DMS53 treated with DMSO at 0.1 percent for 48 hours (cell line): Measurements from ENCODE around the gene WRNIP1.

Experiments
- DNase-seq: peaks from one replicate; lab custom pipeline; 2025; ENCODE audit not compliant: unreplicated experiment; lab: John Stamatoyannopoulos, UW

The WRNIP1 gene

DNA sequence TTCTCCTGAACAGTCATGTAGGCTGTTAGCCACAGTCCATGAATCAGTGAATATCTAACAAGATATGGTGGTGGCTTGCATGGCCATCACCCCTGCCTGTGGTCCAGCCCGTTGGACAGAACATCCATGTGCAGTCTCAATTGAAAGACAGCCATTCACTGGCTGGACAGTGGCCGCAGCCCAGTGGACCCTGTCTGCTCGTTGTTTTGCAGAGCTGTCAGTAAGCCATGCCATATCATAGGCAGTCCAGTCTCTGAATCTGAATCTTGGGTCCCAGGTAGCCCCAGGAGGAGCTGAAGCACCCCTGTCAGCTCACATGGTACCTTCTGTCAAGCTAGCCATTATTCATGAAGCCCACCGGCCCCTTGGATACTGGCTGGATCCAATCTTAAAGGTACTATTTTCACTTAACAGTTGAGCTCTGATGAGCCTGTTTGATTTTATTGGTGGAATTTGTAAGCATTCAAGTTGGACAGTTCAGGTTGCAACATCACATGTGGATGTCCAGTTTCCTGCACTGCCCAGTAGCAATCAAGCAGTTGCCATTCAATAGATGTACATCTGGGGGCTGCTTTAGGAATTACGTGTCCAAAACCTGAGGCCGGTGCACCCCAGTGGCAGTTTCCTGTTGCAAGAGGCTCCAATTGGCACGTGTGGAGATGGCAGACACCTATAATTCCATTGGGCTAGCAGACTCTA is 38.7 kb downstream of the WRNIP1 start:
- DNase-seq = no peak

- no peak for DNase-seq
Observed at GRCh38 chr6:2804516-2804915, 39.3 kb downstream of the WRNIP1 start.

GRCh38 chr6:2805031-2805430 is 39.8 kb downstream of the WRNIP1 start:
- DNase-seq = no peak

DNA sequence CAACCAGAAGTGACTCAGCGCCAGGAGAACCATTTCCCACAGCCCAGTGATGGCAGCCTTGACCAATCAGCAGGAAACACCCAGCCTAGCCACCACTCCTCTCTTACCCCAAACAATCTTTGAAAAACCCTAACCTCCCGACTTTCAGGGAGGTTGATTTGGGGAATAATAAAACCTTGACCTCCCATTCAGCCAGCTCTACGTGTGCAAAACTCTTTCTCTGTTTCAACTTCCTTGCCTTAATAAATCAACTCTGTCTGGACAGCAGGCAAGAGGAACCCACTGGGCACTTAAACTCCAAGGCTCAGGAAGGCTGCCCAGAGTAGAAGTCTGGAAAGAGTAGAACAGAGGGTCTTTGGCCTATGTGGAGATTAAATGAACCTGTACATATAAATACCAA is 41.5 kb downstream of the WRNIP1 start:
- no peak for DNase-seq

DNA sequence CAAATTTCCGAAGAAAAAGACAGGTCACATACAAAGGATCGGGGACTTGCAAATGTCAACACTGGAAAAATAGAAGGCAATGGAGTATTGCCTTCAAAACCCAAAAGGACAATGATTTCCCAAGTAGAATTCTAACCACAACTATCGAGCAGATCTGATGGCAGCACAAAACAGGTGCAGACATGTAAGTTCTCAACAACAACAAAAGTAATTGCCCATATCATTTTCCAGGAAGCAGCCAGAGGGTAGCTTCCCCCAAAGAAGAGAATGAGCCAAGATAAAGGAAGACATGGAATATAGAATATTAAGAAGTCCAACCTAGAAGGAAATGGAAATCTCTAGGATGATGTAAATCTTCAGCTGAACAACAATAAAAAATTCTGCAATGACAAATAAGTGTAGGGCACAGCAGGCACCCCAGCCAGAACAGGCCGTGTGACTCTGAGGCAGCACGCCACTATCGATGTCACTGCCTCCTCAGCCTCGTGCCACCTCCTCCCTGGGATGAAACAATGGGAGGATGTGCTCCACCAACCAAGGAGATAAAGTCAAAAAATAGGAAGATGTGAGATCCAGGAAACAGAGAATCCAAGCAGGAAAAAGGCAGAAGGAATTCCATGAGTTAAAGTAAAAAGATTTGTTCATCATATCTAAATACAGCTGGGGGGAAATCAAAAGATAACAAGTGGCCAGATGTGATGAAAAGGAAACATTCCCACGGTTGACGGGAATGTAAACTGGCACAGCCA is 42.3 kb downstream of the WRNIP1 start:
- no peak for DNase-seq

DNA sequence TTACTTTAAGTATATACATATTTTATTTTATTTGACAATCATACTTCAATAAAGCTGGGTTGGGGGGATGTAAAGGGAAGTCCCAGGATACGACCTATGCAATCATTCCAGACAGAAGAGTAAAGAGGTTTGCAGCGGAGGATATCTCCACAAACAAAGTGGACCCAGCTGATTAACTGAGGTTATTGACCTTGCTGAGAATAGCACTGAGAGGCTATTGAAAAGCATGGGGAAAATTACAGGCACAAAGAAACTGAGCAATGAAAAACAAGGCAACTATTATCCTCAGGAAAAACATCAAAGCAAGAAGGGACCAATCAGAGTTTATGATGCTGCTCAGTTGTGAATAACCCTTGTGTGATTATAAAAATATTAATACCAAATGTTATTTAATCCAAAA is 43.8 kb downstream of the WRNIP1 start:
- no peak for DNase-seq

DNA sequence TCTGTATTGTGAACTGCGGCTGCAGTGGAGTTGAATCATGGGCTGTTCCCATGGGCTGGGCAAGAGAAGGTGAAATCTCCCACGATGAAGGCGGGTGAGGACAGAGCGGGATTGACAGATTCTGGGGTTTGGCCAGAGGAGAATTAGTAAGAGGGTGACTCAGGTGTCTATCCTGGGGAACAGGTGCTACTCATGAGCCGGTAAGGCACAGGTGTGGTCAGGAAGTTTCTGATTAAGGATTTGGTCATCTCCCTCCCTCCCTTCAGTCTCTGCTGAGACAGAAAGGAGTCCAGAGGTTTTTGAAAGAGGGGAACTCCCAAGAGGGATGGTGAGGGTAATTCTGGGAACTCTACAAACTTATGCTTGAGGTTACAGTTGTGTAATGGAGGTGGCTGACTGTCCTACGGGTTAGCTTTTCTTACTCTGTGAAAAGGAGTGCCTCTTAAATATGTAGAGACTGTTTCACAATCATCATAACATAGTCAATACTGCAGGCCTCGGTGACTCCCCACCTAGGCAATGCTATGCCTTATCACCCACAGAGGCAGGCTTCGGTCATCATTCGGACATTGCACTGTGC is 45.0 kb downstream of the WRNIP1 start:
- no peak for DNase-seq

DNA sequence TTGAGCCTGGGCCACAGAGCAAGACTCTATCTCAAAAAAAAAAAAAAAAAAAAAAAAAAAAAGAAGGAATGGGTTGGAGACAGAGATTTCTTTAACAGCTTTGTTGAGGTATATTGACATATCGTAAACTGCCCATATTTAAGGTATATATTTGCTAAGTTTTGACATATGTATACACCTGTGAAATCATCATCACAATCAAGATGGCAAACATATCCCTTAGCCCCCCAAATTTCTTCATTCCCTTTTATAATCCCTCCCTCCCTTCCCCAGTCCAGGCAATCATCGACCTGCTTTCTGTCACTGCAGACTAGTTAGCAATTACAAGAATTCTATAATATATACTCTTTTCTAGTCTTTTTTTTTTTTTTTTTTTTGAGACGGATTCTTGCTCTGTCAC is 47.5 kb downstream of the WRNIP1 start:
- no peak for DNase-seq

DNA sequence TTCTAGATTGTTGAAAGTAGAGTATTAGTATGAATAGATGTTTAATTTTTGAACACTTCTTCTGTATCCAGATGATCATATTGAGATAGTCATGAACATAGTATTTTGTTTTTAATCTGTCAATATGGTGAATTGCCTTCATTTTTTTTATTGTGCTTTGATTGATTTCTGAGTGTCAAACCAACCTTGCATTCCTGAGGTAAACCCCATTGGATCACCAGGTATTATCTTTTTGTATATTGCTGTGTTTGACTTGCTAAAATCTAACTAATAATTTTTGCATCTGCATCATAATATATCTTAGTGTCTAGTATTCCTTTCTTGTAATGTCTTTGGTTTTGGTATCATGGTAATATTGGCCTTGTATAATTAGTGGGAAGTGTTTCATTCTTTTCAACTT is 51.0 kb downstream of the WRNIP1 start:
- no peak for DNase-seq

- no peak for DNase-seq
Observed at GRCh38 chr6:2817903-2818443, 52.8 kb downstream of the WRNIP1 start.

- DNase-seq = no peak
Observed at GRCh38 chr6:2818593-2818992, 53.4 kb downstream of the WRNIP1 start.

DNA sequence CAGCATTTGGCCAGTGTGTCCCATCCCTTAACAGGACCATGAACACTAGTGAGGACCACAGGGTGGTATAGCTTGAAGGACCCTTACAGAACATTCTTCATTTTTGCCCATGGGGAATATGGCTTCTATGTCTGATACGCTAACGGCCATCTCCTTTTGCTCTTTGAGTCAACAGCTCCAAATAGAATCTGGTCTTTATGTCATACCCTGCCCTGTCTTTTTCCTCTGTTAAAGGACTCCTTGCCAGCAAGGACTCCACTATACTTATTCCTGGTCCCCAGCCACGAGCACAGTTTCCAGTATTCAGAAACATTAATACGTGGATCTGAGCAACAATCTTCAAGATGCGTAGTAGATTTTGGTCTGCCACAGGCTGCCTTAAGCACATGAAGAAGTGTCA is 53.9 kb downstream of the WRNIP1 start:
- DNase-seq = no peak

DNA sequence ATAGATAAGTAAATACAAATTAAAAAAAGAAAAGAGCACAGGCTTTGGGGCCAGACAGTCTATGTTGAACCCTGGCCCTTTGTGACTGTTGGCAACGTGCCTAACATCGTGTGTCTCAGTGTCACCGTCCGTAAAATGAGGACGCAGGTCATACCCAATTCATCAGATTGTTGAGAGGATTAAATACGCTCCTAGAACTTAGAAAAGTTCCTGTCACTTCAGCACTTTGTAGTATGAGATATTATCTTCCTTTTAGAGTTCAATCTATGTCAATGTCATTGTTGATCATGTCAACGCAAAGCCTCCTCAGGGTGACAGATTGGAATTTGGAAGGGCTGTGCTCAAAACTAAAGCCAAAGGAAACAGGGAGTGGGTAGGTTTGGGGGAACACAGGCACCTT is 54.8 kb downstream of the WRNIP1 start:
- no peak for DNase-seq

- DNase-seq = no peak
Observed at GRCh38 chr6:2820415-2820814, 55.2 kb downstream of the WRNIP1 start.

DNA sequence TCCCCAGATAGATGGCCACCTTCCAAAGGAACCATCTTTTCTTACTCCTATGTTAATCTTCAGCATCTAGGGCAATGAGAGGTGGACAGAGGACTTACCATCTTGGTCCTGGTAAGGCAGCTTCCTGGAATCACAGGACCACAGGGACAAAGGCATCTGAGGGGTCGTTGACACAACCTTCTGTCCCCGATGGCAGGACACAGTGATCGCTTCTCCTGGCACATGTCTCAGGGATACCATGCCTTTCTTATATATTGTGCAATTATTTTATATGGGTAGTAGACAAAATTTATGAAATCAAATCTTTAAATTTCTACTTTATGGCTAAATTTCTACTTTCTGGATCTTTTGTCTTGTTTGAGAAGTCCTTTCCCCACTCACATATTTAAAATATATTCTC is 56.4 kb downstream of the WRNIP1 start:
- no peak for DNase-seq

DNA sequence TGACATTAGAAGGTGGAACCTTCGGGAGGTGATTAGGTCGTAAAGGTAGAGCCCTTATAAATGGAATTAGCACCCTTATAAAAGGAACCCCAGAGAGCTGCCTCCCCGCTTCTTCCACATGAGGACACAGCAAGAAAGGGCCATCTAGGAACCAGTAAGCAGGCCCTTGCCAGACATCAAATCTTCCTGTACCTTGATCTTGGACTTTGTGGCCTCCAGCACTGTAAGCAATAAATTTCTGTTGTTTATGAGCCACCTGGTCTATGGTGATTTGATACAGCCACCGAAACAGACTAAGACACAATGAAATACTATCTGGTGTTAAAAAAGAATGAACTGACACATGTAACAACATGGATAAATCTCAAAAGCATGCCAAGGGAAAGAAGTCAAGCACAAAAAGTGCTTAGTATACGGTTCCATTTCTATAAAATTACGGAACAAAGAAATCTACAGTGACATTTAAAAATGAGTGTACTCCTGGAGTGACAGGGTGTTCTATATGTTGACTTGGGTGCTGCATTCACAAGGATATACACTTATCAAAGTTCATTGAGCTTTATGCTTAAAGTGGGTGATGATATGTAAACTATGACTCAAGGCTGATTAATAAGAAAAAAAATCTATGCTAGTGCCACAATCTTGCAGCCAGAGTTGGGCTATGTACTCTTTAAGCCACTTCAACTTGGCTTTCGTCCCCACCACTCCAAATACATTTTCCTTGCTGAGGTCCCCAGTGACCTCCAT is 58.1 kb downstream of the WRNIP1 start:
- DNase-seq = no peak

GRCh38 chr6:2826131-2826530 is 60.9 kb downstream of the WRNIP1 start:
- DNase-seq = no peak

- no peak for DNase-seq
Observed at GRCh38 chr6:2827142-2827541, 61.9 kb downstream of the WRNIP1 start.

- no peak for DNase-seq
Observed at GRCh38 chr6:2828629-2829028, 63.4 kb downstream of the WRNIP1 start.

DNA sequence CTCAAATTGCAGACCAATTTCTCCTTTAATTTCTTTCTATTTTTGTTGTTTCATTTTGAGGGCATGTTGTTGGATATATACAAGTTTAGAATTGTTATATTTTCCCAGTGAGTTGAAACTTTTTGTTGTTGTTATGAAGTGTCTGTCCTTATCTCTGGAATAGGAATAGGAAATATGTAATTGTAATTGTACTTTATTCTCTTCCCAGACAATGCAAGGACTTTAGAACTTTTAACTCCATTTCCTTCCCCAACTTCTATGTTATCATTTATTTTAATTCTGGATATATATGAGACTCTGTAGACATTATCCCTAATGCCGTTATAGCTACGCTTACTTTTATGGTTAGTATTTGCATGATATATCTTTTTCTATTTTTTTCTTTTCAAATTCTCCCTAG is 64.1 kb downstream of the WRNIP1 start:
- no peak for DNase-seq

- peak; percentile 14 for DNase-seq
Observed at GRCh38 chr6:2830183-2830582, 65.0 kb downstream of the WRNIP1 start.
